GM21717 (cell line): Measurements from ENCODE around the gene KCNMA1.

ENCODE experiments used
- ATAC-seq: cut with Tn5 transposase; IDR thresholded peaks from one replicate; pipeline ENCODE4 v1.9.1; 2021; ENCODE audit warnings: mild to moderate bottlenecking, moderate library complexity; ENCODE audit not compliant: unreplicated experiment

KCNMA1 gene

DNA sequence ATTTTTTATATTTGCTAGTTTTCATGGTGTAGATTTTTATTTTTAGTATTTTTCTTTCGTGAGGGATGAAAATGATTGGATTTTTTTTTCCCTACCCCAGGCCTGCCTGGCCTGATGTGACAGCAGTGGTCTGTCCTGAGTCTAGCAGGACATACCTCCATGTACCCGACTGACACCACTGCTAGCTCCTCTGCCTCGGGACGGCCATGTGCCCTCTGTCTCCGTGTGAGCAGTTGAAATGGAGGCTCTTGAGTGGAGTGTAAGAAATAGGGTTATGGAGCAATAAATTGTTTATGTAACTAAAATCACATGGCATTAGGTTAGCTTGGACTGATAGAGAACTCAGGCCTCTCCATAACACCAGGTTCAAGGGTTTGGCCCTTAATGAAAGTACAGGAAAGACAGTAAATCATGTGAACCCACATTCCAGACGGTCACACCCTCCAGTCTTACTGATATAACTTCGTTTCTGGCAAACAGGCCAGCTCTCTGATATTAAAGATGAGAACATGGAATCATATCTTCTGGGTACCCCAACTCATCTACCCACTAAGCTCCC, 734.1 kb downstream of the KCNMA1 start:
- ATAC-seq, result no peak

DNA sequence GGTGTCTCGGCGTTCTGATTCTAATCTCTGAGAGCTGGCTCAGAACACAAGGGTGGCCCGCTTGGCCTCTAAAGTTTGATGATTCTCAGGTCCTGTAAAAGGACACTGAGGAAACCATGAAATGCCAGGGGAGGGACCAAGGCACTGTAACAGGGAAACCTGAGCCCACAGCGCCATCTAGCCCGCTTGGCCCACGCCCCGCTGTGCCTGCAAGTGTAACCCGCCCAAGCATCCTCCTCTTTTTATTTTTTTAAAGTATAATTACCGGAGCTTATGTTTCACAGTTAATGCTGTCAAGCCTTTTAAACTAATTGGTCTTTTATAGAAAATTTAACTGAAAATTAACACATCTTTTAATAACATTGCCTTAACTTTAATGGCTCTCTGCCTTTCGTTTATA, 734.7 kb downstream of the KCNMA1 start:
- no peak for ATAC-seq

DNA sequence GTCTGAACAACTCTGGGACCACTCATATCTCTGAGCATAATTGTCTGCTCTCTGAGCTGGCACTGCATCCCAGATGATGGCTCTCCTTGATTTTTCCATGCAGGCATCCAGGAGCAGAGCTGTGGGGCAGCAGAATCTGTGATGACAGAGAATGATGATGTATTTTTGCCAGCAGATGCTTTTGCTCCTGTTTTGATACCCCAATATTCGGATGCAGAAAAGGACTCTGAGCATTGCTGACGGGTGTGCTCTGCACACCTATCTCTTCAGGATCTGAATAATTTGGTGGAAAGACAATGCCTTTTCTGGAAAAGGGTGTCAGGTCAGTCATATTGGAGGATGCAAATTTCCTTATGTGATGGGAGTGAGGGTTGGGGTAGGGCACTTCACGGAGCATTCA, 735.9 kb downstream of the KCNMA1 start:
- ATAC-seq, result no peak

DNA sequence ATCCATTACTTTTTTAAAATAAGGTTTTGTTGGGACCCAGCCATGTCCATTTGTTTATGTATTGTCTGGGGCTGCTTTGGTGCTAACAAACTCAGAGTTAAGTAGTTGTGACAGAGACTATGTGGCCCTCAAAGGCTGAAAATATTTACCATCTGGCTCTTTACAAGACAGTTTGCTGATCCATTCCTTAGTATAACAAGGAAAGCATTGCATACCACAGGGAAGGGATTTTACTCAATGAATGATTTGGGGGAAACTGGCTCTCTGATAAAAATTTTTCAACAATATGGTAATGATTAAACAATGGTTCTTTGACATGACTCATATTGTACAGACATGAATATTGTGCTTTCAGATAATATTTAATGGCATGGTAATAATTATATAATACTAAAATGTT, 738.1 kb downstream of the KCNMA1 start:
- no peak for ATAC-seq

DNA sequence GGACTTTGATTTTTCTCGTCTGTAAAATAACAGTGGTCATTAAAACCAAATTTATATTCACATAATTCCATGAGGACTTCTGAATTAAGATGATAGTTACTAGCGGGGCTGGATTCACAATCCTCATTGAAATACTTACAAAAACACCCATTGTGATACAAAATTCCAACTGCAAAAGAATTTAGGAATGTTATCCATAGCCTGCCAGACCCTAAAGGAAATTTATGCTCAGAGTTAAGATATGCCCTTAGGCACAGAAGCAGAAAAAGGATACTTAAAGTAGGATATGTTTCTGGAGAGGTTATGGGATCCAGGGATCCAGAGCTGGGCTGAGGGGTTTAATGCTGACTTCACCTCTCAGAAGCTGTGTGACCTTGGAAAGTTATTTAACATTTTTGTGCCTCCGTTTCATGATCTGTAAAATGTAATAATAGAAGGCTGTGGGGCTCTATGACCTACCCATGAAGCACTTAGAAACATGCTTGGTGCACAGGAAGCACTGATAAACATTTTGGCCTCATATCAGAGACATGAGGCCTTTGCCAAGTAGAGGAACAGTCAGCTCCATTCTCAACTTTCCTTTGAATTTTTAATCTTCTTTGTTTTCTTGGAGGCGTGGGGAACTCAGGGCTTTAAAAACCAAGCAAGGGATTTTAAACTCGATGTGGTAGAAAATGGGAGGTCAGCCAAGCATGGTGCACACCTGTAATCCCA, 744.7 kb downstream of the KCNMA1 start:
- no peak for ATAC-seq

DNA sequence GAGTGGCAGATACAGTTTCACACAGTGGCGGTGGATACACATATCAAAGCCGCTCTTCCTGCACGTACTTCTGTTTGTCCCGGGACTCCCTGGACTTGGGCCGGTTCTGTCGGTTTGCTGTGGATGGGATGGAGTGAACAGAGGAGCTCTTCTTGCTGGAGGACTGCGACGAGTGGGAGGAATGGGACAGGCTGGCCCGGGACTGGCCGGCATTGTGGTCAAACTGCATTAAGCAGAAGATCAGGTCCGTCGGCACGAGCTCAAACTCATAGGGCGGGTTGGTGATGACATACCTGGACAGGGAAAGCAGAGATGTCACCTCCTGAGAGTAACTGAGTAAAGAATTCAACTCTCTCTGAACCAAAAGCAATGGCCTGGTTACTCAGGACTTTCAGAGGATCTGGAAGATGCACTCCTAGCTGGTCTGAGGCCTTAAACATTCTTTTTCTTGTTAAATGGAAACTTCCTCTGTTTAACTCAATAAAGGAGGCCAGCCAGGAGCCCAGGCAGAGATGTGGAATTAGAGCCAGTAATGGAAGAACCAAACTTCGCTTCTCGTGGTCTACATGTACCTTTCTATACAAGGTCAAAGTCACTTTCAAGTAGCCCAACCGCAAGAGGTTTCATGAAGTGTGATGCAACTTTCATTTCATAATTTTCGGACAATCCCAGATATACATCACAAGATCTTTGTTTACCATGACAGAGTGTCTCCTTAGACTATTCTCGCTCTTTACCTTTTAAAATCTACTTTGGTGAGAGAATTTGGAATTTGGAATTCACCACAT, 750.2 kb downstream of the KCNMA1 start:
- no peak for ATAC-seq

DNA sequence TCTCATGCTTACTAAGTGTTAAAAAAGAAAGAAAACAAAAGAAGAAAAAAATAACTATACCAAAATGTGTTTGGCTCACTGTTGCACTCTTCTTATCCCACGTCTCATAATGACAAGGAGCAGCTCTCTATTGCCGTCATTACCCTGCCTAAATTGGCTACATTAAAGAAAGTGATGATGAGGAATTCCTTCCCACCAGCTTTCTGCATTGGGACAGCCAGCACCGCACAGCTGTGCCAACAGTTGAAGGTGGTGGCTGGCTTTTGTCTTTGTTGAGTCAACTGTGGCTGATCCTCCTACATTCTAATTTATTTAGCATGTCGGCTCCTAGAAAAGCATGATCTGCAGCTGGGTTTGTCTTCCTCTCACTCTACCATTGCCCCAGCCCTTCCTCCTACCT, 751.8 kb downstream of the KCNMA1 start:
- ATAC-seq, result no peak

DNA sequence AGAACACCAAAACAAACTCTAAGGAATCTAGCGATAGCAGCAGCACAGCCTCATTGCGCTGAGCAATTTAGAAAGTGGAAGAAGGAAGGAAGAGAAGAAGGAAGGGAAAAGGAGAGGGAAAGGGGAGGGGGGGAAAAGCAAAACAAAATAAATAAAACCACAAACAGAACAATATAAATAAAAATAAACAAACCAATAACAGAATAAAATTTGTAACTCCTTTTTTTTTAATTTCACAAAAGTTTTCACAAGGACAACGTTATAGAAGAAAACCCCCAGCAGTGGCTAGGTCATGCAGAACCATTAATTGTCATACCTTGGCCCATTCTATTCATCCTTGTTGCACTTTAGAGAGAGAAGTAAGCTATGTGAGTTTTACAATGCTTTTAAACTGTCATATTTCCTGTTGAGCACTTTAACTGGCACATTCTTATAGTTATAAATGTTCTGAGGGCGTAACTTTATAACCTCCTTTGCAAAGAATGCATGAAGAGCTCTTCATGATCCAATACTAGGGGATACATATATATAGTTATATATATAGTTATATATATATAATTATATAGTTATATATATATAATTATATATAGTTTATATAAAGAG, 752.8 kb downstream of the KCNMA1 start:
- no peak for ATAC-seq

DNA sequence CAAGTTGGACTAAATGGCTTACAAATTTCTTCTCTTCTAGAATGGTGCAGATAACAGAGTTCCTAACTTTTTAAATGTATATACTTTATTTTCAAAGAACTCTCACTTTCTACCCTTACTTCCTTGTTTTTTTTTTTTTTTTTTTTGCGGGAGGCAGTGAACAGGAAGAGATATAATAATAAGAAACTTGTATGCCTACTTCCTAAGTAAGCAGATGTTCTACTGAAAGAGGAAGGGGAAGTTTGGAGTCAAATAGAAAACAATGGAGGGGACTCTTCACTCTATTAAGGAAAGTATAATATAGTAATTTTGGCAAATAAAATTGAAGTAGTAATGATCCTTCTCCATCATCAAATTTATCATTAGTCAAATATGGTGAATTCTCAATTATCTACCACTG, 754.0 kb downstream of the KCNMA1 start:
- ATAC-seq, result no peak

DNA sequence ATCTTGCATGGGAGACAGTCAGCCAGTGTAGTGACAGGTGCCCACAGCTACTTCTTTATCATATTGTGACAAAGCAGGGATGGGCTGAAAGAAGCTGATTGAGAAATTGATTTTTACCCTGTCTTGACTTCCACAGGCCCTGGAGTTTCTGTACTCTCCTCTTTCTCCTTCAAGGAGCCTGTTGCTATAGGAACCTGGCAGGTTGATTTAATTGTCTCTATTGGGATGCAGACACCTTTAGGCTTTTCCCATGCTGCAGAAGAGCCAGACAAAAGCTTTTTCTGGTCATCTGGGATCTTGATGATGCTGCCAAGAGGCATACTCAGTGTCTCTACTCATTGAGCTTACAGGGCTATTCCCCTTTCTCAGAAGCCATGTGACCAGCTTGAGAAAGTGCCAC, 754.8 kb downstream of the KCNMA1 start:
- ATAC-seq, result no peak

DNA sequence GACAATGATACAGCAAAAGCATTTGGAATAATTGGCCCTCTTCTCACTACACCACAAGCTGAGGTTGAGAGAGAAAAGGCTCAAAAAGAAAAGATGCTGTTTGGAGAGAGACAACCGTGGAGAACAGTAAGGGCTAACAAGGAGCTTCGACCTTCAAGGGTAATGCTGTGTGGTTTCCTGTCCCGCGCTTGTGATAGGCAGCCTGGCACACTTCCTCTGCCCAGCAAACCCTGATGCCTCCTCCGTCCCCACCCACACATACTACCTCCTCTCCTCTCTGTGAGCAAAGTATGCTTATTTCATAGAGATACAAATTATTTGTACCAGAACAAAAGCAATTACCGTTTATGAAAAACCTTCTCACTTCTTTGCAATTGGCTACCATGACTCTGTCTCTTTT, 755.4 kb downstream of the KCNMA1 start:
- ATAC-seq, result peak; percentile 66

DNA sequence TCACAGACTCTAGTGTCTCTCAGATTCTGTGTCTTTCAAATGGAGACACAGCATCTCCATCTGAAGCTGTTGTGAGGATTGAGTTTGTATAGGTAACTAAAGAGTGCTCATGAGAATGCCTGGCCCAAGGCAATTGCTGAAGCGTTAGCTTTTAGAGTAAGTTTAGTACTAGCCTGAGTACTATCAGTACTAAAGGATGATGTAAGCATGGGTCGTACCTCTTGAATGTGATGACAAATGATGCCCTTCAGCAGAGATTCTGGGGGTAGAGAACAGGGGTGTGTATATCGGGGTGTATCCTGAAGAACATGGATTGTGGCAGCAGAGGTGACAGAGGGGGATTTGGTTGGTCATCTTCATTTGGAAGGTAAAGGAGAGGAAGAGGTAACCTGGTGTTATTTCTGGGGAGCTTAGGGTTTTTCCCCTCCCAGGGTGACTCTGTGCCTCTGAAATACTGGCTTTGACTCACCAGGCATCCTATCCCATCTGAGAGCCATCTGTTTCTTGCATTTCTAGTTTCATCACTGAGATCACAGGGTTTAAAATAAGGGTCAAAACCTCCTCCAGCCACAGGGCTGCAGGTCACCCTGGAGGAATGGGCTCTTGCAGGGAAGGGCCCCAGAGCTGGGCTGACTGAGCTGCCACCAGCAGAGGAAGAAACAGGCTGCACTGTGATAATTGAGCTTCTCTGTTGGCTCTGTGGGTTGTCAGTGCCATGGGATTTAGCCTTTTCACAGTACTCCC, 756.0 kb downstream of the KCNMA1 start:
- peak; percentile 90 for ATAC-seq

DNA sequence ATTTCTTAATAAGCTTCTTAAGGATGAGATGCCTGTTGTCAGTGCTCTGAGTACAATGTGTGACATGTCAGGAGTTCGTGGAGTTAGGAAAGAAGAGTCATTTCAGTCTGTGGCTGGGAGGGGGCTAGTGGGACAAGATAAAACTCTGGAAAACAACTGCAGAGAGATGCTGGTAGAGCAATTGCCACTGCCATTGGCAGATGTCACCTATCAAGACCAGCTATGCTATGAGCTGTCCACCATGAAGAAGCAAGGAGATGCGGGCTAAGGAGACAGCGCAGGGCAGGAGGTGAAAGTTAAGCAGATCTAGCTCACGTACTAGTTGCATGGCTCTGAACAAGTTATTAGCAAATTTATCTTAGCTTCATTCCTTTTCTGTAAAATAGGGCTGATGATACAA, 756.7 kb downstream of the KCNMA1 start:
- no peak for ATAC-seq

DNA sequence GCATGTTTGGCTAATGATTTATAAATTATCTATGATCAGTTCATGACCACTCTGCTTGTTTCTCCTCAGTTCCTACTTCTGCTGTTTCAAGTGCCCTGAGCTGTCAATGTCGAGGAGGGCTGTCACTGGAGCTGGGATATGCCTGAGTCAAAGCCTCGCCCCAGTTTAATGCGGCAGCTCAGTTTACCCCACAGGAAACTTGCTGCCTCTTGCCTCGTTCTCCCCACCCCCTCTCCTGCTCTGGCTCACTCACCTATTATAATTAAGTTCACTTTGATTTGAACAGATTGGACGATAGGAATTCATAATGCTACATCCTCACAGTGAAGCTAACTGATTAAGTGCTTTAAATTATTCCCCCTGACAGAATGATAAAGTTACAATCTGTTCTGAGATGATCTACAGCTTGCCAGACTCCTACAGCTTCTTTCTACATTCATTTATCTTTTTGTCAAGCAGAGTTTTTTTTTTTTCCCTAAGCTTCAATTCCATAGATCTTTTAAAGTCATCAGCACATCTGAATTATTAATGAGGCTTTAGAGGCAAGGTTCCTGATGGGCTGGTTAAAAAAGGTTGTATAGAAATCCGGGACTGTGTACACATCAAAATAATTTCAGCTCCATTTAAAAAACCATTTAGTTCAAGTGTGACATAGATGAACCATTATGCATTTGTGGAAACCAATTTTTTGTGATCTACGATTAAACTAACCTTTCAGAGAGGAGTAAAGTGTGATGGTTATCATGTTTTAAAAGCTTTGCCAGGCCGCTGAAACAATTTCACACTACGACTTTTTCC, 758.3 kb downstream of the KCNMA1 start:
- ATAC-seq, result no peak

DNA sequence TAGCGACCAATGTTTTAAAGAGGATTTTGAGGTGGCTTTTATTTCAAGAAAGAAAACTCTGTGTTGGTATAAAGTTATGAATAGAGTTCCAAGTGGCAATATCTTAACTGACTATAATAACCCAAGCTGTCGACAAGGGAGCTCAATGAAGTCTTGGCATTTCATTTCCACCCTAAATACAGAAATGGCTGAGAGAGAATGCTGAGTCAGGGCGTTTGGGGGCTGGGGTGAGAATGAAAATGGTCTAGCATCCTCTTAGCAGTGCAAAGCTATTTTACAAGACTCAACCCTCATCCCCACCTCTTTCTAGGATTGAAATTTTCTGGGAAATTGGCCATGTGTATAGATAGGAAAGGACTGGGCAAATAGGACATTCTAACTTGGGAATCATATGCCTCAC, 759.1 kb downstream of the KCNMA1 start:
- no peak for ATAC-seq

DNA sequence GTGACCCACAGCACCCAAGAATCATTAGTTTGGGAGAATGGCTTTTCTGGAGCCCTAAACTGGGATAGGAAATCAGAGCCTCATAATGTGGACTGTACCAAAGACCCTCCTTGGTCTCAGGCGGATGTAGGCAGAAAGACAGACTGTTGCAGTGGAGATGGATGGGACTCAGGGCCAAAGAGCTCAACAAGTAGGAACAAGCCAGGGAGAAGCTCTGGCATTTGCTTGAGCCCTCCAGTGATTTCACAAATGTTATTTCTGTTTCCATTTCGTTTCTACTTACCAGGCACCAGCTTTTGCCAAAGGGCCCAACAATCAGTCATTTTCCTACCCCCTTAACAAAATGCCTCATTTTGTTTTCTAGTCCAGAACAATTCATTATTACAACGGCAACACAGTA, 762.7 kb downstream of the KCNMA1 start:
- no peak for ATAC-seq

DNA sequence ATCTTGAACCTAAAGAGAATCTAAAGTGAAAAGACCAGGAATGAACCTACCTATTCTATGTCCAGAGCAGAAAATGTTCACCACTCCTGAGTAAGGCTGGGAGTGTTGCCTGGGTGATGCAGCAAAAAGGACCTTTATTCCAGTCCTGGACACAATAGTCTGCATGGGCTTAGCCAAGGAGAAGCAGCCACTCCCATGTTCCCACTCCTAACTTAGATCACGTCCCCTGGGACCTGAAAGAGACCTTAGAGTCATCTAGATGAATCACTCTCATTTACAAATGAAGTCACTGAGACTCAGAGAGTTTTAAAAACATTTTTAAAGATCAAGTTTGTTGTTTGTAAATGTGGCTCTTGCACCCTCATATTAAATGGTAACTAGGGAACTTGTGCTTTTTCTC, 763.4 kb downstream of the KCNMA1 start:
- no peak for ATAC-seq

DNA sequence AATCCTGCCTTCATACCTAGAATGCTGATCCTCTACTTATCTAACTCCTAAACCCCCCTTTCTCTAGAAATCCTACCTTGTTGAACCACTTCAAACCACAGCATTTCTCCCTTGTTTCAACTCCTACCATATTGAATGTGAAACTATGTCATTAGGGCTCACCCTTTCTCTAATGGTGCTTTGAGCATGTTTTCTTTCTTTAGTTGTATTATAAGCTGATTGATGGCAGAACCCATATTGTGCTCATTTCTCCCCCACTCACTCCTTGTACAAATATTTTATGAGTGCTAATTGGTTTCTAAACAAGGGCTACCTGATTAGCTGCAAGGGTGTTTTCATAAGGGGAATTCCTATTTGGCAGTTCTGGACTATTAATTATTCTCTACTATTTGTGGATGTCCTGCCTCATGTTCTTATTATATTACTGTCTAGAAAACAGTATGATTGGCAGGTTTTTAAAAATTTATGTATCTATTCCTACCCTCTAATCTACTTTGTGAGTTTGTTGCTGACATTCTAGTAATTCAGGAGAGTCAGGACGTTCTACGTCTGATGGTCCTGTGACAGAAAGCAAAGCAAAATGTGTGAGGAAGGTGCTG, 765.8 kb downstream of the KCNMA1 start:
- ATAC-seq, result no peak

DNA sequence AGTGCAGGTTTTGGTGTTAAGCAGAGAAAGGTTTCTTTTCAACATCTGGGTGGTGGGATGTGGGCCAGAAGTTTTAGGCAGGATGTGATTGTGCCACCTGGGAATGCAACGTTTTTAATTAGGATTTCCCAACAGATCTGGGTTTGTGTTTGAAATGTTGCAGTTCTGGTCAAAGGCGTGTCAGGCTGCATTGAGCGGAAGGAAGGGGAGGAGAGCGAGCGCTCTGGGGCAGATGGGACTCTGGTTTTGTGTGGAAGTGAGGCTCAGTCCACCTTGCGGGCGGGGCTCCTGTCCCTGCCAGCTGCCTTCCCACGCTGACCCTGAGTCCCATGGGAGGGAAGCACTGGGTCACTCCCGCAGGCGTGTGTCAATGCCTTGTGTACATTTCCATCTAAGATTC, 767.7 kb downstream of the KCNMA1 start:
- no peak for ATAC-seq
